CD4-positive, alpha-beta T cell treated with Interleukin-15 for 4 hours (primary cell): Measurements from ENCODE around the gene CADM4.
"Not testable (repeated sequence)": the region's sequence is repeated elsewhere in the genome, so short reads cannot be mapped to it uniquely, and the experiment has no call there.

Source experiments
- DNase-seq: peaks from one replicate; pipeline ENCODE4 v3.0.0-alpha.2; 2020; ENCODE audit warnings: low spot score

The CADM4 gene

GRCh38 chr19:43606569-43607229 lies 33.0 kb downstream of the CADM4 start:
- DNase-seq = no peak

GRCh38 chr19:43605875-43606568 lies 33.6 kb downstream of the CADM4 start:
- no peak for DNase-seq

- not testable (repeated sequence) for DNase-seq
These were observed 39.3 kb downstream of the CADM4 start for GRCh38 chr19:43600326-43600725.

DNA sequence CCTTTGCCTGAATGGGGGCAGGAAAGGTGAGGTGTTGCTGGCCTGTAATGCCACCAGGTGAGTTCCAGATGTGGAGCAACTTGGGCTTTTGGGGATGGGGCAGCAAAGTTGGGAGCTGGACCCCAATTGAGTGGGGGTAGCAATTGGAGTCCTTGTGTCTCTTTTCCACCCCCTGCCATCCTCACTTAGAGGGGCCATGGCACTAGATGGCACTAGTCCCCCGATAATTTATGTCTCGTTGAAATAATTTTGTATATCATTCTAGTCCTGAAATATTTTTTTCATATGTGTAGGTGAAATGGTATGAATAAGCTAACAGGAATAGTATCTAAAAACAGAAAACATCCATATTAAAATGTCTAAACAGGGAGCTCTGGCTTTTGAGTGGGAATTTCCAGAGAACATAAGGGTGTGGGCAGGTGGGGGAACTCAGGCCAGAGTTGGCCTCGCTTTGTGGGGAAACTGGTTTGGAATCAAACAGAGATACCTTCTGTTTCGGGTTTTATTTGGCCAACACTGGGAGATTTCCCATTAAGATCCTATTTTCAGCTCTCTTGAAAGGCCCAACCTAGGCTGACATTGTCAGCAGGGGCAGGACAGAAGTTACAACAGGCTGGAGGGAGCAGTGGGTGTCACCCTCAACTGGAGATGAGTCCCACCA lies 39.9 kb downstream of the CADM4 start:
- no peak for DNase-seq

DNA sequence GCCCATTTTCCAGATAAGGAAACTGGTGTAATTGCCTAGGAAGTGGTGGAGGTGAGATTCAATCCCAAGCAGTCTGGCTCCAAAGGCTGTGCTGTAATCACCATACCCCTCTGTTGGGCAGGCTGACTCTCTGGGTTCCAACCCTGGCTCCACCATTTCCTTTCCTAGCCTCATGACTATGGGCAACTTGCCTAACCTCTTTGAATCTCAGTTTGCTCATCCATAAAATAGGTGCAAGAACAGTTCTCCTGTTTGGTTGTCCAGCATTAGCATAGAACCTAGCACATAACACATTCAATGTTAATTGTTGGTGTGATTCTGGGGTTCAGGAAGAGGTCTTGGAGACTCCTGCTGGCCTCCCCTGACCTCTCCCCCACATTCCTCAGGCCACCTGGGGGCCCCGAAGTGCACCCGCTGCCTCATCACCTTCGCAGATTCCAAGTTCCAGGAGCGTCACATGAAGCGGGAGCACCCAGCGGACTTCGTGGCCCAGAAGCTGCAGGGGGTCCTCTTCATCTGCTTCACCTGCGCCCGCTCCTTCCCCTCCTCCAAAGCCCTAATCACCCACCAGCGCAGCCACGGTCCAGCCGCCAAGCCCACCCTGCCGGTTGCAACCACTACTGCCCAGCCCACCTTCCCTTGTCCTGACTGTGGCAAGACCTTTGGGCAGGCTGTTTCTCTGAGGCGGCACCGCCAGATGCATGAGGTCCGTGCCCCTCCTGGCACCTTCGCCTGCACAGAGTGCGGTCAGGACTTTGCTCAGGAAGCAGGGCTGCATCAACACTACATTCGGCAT lies 41.0 kb downstream of the CADM4 start:
- no peak for DNase-seq

GRCh38 chr19:43597876-43598275 lies 41.8 kb downstream of the CADM4 start:
- no peak for DNase-seq

DNA sequence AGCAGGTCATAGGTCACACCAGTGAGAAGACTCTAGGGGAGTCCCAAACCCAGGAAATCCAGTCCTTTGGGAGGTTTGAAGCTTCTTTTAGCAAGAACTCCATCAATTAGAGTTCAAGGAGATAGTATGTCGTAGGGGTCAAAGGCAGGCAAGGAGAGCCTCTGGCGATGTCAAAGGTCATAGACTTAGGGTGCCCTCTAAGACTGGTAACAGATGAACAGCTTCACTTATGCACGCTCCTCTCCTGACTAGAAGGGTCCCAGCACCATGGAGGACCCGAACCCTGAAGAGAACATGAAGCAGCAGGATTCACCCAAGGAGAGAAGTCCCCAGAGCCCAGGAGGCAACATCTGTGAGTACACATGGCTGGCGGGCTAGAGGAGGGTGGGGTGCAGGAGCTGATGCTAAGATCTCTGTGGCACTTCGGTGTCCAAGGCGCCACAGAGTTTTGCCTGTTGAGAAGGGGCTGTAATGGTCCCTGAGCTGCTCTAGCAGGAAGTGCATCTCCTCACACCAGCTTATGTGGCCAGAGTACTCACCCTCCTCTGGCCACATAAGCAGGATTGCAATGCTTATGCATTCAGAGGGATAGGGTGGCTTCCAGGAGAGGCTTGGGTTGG lies 42.7 kb downstream of the CADM4 start:
- no peak for DNase-seq

GRCh38 chr19:43595999-43596841 lies 43.4 kb downstream of the CADM4 start, which contains the start of the genes IRGQ and ZNF576:
Gene IRGQ, minus strand, starts transcription at chr19:43596134. Its CDS starts 796 bp downstream, at chr19:43595338.
Gene ZNF576, plus strand, starts transcription at chr19:43596595. Its CDS starts 514 bp downstream, at chr19:43597109.
- DNase-seq = peak; percentile 100

- no peak for DNase-seq
These were observed 44.0 kb downstream of the CADM4 start for GRCh38 chr19:43595605-43595998.

DNA sequence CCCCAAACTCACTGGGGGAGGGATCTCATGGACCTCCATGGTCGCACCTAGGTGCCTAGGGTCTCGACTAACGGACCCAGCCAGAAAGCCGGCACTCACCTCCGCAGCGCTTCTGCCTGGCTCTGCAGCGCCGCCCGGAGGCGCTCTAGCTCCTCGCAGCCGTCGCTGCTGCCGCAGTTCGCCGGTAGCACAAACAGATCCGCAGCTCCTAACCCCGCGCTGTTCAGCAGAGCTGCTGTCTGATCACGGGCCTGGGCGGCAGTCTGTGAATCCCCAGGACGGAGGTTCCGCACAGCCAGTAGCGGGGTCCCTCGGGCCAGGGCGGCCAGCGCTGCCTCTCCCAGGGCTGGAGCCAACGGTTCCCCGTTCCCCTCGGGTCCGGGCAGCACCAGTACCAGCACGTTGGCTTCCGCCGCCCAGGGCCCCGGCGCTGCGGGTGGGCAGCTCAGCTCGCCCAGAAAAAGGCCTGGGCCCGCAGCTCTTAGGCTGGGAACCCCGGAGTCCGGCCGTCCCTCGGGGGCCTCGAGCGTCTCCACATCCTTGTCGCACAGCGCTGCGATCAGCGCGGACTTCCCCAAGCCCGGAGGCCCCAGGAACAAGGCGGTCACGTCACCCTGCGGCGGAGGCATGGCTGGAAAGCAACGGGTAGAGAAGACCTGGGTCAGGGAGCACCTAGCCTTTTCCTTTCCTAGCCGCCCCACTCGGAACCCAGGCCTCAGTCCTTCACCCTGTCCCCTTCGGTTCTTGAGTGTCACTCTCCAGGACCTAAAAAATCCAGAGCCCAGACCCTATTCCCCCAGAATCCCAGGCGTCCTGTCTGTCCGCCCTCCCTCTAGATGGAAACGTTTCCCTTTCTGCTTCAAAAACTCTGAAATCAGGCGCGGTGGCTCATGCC lies 44.7 kb downstream of the CADM4 start:
- peak; percentile 72 for DNase-seq

DNA sequence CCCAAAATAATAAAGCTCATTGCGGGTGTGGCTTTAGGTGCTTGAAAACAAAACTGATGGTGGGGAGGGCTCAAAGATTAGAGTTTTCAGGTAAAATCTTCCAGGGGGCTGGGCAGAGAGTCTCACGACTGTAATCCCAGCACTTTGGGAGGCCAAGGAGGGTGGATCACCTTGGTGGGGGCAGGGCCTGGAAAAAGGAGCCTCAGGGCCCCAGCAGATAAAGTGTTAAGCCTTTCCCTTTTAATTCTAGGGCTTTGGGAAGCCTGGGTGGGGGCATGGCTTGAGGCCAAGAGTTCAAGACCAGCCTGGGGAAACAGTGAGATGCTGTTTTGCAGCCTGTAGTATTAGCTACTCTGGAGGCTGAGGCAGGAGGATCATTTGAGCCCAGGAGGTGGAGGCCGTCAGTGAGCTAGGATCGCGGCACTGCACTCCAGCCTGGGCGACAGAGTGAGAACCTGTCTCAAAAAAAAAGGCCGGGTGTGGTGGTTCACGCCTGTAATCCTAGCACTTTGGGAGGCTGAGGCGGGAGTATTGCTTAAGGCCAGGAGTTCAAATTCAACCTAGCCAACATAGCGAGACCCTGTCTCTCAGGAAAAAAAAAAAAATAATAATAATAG lies 45.5 kb downstream of the CADM4 start:
- no peak for DNase-seq

GRCh38 chr19:43592800-43593350 lies 46.8 kb downstream of the CADM4 start:
- DNase-seq = no peak

- DNase-seq = no peak
These were observed 47.5 kb downstream of the CADM4 start for GRCh38 chr19:43591904-43592772.

DNA sequence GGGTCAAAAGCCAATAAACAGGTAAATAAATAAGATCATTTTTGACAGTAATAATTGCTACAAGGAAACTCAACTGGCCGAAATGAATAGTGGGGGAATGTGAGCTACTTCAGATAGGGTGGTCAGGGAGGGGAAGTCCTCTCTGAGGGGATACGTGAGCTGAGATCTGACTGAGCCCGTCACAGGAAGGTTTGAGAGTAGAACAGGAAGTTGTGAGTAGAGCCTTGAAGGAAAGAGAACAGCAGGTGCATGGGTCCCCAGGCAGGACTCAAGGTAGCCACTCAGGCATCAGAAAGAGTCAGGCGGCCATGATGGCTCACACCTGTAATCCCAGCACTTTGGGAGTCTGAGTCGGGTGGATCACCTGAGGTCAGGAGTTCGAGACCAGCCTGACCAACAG lies 50.0 kb downstream of the CADM4 start:
- DNase-seq = no peak

- no peak for DNase-seq
These were observed 50.4 kb downstream of the CADM4 start for GRCh38 chr19:43589277-43589676.

GRCh38 chr19:43587029-43587428 lies 52.6 kb downstream of the CADM4 start:
- not testable (repeated sequence) for DNase-seq

GRCh38 chr19:43586346-43586745 lies 53.3 kb downstream of the CADM4 start:
- no peak for DNase-seq

- no peak for DNase-seq
These were observed 55.2 kb downstream of the CADM4 start for GRCh38 chr19:43584484-43584883.
